Stimulated activated CD4-positive, alpha-beta T cell treated with anti-CD3 and anti-CD28 coated beads, TNF-alpha, amount 100 ng/mL, for 48 hours (primary cell): ENCODE measurements around the gene CENPF.

Experiments
- DNase-seq, 3 donors: peaks; one replicate each; pipeline ENCODE4 v3.0.0-alpha.2; 2020; ENCODE audit warnings: low read depth in 3 of 3

The CENPF gene

GRCh38 chr1:214623430-214623829 lies 20.4 kb downstream of the CENPF start:
- DNase-seq, result no peak

DNA sequence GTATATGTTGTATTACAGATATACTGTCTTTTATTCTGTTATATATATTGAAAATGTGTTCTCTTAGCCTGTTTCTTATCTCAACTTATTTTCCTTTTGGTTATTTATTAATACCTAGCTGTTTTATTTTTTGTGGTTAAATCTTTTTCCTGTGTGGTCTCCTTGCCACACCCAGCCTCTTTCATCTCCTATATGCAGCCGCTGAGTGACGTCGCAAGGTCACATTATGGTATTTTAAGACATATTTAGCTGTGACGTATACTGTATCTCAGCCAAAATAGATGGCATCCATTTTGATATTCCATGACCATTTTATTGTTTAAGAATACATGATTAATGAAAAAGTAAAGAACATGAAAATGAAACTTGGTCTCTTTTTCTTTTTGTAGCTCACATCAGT lies 29.1 kb downstream of the CENPF start:
- DNase-seq, result no peak

- DNase-seq, result no peak
These were observed 30.7 kb downstream of the CENPF start for GRCh38 chr1:214633686-214634085.

DNA sequence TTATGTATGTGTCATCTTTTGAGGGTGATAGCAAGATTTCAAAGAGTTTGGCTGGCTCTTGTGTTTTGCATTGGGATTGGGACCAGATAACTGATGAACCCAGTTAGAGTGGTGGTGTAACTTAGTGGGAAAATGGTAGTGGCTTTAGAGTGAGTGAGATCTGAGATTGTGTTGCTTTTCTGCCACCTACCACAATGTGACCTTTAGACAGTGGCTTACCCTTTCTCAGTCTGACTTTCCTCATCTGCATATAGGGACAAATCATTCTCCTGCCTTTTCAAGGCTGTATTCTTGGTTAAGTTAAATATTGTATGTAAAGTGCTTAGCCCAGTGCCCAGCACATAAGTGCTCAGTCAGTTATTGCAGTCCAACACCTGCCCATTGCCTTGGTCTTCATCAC lies 31.3 kb downstream of the CENPF start:
- DNase-seq, result no peak

GRCh38 chr1:214635086-214635485 lies 32.1 kb downstream of the CENPF start:
- DNase-seq, result no peak

GRCh38 chr1:214635506-214635905 lies 32.5 kb downstream of the CENPF start:
- DNase-seq, result no peak

DNA sequence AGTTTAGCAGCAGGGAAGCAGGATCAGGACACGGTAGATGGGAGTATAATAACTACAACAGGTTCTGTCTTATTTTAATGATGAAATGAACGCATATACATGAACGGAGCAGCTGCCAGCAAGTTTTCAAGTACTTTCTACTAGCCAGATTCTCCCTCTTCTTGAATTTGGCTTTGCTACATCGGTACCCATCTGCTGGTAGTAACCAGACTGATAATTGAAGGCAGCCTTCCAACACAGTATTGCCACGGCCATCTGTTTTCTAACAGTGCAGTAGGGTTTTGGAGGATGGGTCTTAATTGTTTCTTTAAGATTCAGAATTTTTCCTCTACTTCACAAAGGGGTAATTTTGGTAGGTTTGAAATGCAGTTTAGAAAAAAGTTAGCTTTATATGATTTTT lies 33.4 kb downstream of the CENPF start:
- DNase-seq, result no peak

- no peak for DNase-seq
These were observed 34.1 kb downstream of the CENPF start for GRCh38 chr1:214637125-214637524.

DNA sequence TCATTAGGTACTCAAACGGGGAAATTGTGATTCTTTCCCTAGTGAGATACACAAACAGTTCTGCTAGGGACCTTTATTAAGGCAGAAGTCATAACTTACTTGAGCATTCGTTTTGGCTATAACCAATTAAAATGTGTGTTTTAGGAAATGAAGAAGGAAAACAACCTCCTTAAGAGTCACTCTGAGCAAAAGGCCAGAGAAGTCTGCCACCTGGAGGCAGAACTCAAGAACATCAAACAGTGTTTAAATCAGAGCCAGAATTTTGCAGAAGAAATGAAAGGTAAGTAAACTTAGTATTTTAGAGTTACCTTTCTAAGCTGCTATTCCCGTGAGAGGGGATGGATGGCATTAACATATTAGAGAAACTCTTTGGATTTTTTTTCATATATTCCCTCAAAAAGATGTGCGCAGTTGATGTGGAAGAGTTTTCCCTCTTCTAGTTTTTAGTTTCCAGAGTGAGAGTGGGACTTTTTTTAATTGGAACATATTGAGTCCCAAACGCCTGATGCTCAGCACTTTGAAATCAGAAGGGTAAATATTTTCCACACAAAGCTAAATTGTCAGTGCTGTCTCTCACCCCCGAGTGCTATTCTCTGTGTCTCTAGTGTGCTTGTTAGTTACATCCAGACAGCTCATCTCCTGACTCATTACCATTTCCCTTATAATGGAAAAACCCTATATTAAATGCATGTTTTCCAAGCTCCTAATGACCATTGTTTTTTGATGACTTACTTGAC lies 34.9 kb downstream of the CENPF start:
- DNase-seq, result peak in 1 of 3 donors; percentile 8

- no peak for DNase-seq
These were observed 35.4 kb downstream of the CENPF start for GRCh38 chr1:214638459-214638807.

DNA sequence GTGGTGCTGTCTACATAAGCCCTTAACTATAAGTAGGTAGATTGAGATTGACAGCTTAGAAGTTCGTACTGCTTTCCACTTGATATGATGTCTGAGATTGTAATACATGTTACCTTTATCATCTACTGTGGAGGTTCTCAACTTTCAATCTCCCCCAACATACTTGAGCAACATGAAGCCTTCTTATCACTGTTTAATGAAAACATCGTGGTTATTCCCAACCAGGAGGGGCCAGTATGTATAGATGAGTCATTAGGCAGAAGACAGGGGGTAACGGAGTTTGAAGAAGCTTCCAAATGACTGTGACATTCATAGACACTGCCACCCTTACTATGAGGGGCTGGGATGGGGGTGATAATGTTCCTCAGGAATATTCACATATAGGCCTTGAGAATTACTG lies 36.0 kb downstream of the CENPF start:
- no peak for DNase-seq

GRCh38 chr1:214640431-214641213 lies 37.6 kb downstream of the CENPF start:
- DNase-seq, result no peak

- no peak for DNase-seq
These were observed 38.4 kb downstream of the CENPF start for GRCh38 chr1:214641214-214641895.

- DNase-seq, result no peak
These were observed 40.0 kb downstream of the CENPF start for GRCh38 chr1:214643030-214643429.

DNA sequence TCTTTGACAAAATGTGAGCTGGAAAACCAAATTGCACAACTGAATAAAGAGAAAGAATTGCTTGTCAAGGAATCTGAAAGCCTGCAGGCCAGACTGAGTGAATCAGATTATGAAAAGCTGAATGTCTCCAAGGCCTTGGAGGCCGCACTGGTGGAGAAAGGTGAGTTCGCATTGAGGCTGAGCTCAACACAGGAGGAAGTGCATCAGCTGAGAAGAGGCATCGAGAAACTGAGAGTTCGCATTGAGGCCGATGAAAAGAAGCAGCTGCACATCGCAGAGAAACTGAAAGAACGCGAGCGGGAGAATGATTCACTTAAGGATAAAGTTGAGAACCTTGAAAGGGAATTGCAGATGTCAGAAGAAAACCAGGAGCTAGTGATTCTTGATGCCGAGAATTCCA lies 42.7 kb downstream of the CENPF start:
- no peak for DNase-seq

GRCh38 chr1:214648801-214649200 lies 45.8 kb downstream of the CENPF start:
- DNase-seq, result no peak

GRCh38 chr1:214649607-214650006 lies 46.6 kb downstream of the CENPF start:
- no peak for DNase-seq

- no peak for DNase-seq
These were observed 47.7 kb downstream of the CENPF start for GRCh38 chr1:214650664-214651063.

DNA sequence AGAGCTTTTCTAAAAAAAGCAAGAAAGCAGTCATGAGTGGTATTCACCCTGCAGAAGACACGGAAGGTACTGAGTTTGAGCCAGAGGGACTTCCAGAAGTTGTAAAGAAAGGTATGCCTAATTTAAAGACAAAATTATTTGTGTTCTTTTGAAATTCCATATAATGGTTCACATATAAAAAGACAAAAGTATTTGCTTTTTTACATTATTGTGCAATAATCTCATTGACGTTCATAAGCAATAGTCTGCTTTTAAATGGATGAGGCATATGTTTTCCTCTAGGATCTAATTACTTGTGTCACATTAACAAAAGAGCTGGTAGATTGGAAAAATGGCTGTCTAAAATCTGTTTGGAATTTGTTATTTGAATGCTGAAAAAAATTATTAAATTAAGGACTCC lies 54.3 kb downstream of the CENPF start:
- DNase-seq, result no peak

- DNase-seq, result no peak
These were observed 55.2 kb downstream of the CENPF start for GRCh38 chr1:214658175-214658574.

GRCh38 chr1:214658785-214659184 lies 55.8 kb downstream of the CENPF start:
- DNase-seq, result no peak

GRCh38 chr1:214660190-214660589 lies 57.2 kb downstream of the CENPF start:
- no peak for DNase-seq

- no peak for DNase-seq
These were observed 57.9 kb downstream of the CENPF start for GRCh38 chr1:214660900-214661299.
